Measurements from ENCODE around the gene JPT2. TPM values are rescaled to one million over a fixed set of nuclear protein-coding genes. Genes with fewer than 3 reads are reported as not detected.

The JPT2 gene
- total and polyA plus RNA-seq, 2 experiments from 2014 or later, result 43.8 to 139 TPM

DNA sequence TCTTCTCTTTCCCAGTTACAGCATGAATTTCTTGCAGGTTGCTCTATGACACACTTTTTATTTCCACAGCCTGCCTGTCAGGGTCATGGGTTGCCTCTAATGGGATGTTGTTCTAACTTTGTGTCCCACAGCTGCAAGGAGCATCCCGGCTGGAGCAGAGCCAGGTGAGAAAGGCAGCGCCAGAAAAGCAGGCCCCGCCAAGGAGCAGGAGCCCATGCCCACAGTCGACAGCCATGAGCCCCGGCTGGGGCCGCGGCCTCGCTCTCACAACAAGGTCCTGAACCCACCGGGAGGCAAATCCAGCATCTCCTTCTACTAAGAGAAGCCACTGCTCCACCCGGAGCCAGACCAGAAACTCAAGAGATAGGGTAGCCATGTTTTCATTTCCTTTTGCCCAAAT lies 20.6 kb downstream of the JPT2 start:
- no peak overlapping the region for H3K27ac ChIP-seq (ENCODE audit: low read depth)
- ATAC-seq (no peak), DNase-seq (ENCODE audit: low spot score) (no peak)
- H3K79me2 ChIP-seq (replicated peaks; ENCODE audit: insufficient read depth), result peaks cover 35% of the 10 kb centered on the region
- Mint-ChIP-seq H3K9me3 (no peaks in the 10 kb centered on the region), H3K27me3 (ENCODE audit: insufficient read depth, low read depth, poor library complexity) (peaks cover 6% of the 10 kb centered on the region), H3K36me3 (ENCODE audit: low read depth) (peaks cover 98% of the 10 kb centered on the region), H3K4me3 (no peak overlapping the region), H3K27ac (no peak overlapping the region), H3K4me1 (peaks cover 2% of the 10 kb centered on the region; the same call in 1 of the 3 replicates)
- H4K20me1 ChIP-seq (replicated peaks; ENCODE audit: insufficient read depth), result peaks cover 64% of the 10 kb centered on the region
- peaks cover 13% of the 10 kb centered on the region; the same call in 1 of the 2 replicates for H3F3A ChIP-seq (replicated peaks; ENCODE audit: low read depth)
- TF ChIP-seq NANOG (IDR thresholded peaks at IDR 0.05; ENCODE audit: borderline replicate concordance) (no peak), ZNF114 (CRISPR knock-in tag; IDR thresholded peaks at IDR 0.05) (no peak), EZH2phosphoT487 (IDR thresholded peaks at IDR 0.05; ENCODE audit: unreplicated experiment) (no peak), JUNB (IDR thresholded peaks at IDR 0.05; ENCODE audit: unreplicated experiment) (no peak)
- TF ChIP-seq, protein P1, sequence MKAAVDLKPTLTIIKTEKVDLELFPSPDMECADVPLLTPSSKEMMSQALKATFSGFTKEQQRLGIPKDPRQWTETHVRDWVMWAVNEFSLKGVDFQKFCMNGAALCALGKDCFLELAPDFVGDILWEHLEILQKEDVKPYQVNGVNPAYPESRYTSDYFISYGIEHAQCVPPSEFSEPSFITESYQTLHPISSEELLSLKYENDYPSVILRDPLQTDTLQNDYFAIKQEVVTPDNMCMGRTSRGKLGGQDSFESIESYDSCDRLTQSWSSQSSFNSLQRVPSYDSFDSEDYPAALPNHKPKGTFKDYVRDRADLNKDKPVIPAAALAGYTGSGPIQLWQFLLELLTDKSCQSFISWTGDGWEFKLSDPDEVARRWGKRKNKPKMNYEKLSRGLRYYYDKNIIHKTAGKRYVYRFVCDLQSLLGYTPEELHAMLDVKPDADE (IDR thresholded peaks at IDR 0.05), result no peak
- H3K4me1 ChIP-seq (ENCODE audit: insufficient read depth), result no peaks in the 10 kb centered on the region
- H3K4me2 ChIP-seq, result no peak overlapping the region
- no peaks in the 10 kb centered on the region for H3K9me2 ChIP-seq (ENCODE audit: insufficient read depth)
- H3K4me3 ChIP-seq, result no peak overlapping the region
- H3K36me3 ChIP-seq (ENCODE audit: insufficient read depth), result peaks cover 57% of the 10 kb centered on the region
- no peak overlapping the region for H2AFZ ChIP-seq
- H3K27me3 ChIP-seq (ENCODE audit: insufficient read depth), result no peaks in the 10 kb centered on the region

DNA sequence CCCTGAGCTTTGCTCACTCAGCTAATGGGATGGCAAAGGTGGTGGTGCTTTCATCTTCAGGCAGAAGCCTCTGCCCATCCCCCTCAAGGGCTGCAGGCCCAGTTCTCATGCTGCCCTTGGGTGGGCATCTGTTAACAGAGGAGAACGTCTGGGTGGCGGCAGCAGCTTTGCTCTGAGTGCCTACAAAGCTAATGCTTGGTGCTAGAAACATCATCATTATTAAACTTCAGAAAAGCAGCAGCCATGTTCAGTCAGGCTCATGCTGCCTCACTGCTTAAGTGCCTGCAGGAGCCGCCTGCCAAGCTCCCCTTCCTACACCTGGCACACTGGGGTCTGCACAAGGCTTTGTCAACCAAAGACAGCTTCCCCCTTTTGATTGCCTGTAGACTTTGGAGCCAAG lies 22.2 kb downstream of the JPT2 start:
- H3K79me2 ChIP-seq (replicated peaks; ENCODE audit: insufficient read depth), result peaks cover 19% of the 10 kb centered on the region
- no peak overlapping the region for H2AFZ ChIP-seq
- no peaks in the 10 kb centered on the region for H3K27me3 ChIP-seq (ENCODE audit: insufficient read depth)
- Mint-ChIP-seq H3K9me3 (no peaks in the 10 kb centered on the region), H3K4me1 (peaks cover 9% of the 10 kb centered on the region), H3K27ac (no peak overlapping the region), H3K36me3 (ENCODE audit: low read depth) (peaks cover 82% of the 10 kb centered on the region), H3K4me3 (no peak overlapping the region), H3K27me3 (ENCODE audit: insufficient read depth, low read depth, poor library complexity) (peaks cover 14% of the 10 kb centered on the region)
- no peak overlapping the region for H3K4me2 ChIP-seq
- DNase-seq (ENCODE audit: low spot score), result no peak
- H4K20me1 ChIP-seq (replicated peaks; ENCODE audit: insufficient read depth), result peaks cover 58% of the 10 kb centered on the region
- peaks cover 7% of the 10 kb centered on the region for H3K4me1 ChIP-seq (ENCODE audit: insufficient read depth)
- no peak overlapping the region for H3K27ac ChIP-seq (ENCODE audit: low read depth)
- ATAC-seq, result no peak
- no peaks in the 10 kb centered on the region for H3K9me2 ChIP-seq (ENCODE audit: insufficient read depth)
- H3K36me3 ChIP-seq (ENCODE audit: insufficient read depth), result peaks cover 43% of the 10 kb centered on the region
- TF ChIP-seq, protein P1 (IDR thresholded peaks at IDR 0.05), result no peak
- TF ChIP-seq EZH2phosphoT487 (IDR thresholded peaks at IDR 0.05; ENCODE audit: unreplicated experiment) (no peak), STAT1 (IDR thresholded peaks at IDR 0.05; ENCODE audit: unreplicated experiment) (no peak), ZNF331 (CRISPR knock-in tag; IDR thresholded peaks at IDR 0.05; ENCODE audit: low read depth) (no peak), EZH2 (IDR thresholded peaks at IDR 0.05; ENCODE audit: low read depth, unreplicated experiment) (no peak)
- TF ChIP-seq, protein P2, sequence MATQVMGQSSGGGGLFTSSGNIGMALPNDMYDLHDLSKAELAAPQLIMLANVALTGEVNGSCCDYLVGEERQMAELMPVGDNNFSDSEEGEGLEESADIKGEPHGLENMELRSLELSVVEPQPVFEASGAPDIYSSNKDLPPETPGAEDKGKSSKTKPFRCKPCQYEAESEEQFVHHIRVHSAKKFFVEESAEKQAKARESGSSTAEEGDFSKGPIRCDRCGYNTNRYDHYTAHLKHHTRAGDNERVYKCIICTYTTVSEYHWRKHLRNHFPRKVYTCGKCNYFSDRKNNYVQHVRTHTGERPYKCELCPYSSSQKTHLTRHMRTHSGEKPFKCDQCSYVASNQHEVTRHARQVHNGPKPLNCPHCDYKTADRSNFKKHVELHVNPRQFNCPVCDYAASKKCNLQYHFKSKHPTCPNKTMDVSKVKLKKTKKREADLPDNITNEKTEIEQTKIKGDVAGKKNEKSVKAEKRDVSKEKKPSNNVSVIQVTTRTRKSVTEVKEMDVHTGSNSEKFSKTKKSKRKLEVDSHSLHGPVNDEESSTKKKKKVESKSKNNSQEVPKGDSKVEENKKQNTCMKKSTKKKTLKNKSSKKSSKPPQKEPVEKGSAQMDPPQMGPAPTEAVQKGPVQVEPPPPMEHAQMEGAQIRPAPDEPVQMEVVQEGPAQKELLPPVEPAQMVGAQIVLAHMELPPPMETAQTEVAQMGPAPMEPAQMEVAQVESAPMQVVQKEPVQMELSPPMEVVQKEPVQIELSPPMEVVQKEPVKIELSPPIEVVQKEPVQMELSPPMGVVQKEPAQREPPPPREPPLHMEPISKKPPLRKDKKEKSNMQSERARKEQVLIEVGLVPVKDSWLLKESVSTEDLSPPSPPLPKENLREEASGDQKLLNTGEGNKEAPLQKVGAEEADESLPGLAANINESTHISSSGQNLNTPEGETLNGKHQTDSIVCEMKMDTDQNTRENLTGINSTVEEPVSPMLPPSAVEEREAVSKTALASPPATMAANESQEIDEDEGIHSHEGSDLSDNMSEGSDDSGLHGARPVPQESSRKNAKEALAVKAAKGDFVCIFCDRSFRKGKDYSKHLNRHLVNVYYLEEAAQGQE (IDR thresholded peaks at IDR 0.05; ENCODE audit: unreplicated experiment), result no peak
- H3F3A ChIP-seq (replicated peaks; ENCODE audit: low read depth), result peaks cover 26% of the 10 kb centered on the region
- H3K4me3 ChIP-seq, result no peak overlapping the region
